HG03025 (cell line): ENCODE results near the gene ZIC4.

ENCODE experiments used
- ATAC-seq: cut with Tn5 transposase; IDR thresholded peaks from one replicate; pipeline ENCODE4 v1.9.1; 2021; ENCODE audit warnings: mild to moderate bottlenecking, moderate library complexity; ENCODE audit not compliant: unreplicated experiment, low FRiP score

ZIC4 gene

GRCh38 chr3:147407498-147408187 is 1.3 kb upstream of the ZIC4 start:
- ATAC-seq = no peak

- no peak for ATAC-seq
Measured at GRCh38 chr3:147407114-147407497, 763 bp upstream of the ZIC4 start.

GRCh38 chr3:147405231-147406027 is 914 bp downstream of the ZIC4 start:
- ATAC-seq = no peak

- ATAC-seq = no peak
Measured at GRCh38 chr3:147404800-147405230, 1.5 kb downstream of the ZIC4 start.

GRCh38 chr3:147404000-147404799 is 2.1 kb downstream of the ZIC4 start:
- no peak for ATAC-seq

GRCh38 chr3:147403511-147403910 is 2.8 kb downstream of the ZIC4 start:
- no peak for ATAC-seq

- no peak for ATAC-seq
Measured at GRCh38 chr3:147402159-147402558, 4.2 kb downstream of the ZIC4 start.

- no peak for ATAC-seq
Measured at GRCh38 chr3:147401421-147401820, 4.9 kb downstream of the ZIC4 start.

GRCh38 chr3:147400999-147401398 is 5.3 kb downstream of the ZIC4 start:
- no peak for ATAC-seq

GRCh38 chr3:147400111-147400510 is 6.2 kb downstream of the ZIC4 start:
- ATAC-seq = no peak

- no peak for ATAC-seq
Measured at GRCh38 chr3:147398813-147399534, 7.4 kb downstream of the ZIC4 start.

GRCh38 chr3:147397875-147398812 is 8.2 kb downstream of the ZIC4 start:
- ATAC-seq = no peak

- no peak for ATAC-seq
Measured at GRCh38 chr3:147397155-147397874, 9.0 kb downstream of the ZIC4 start.

GRCh38 chr3:147396712-147397046 is 9.7 kb downstream of the ZIC4 start:
- no peak for ATAC-seq

- no peak for ATAC-seq
Measured at GRCh38 chr3:147395899-147396711, 10.2 kb downstream of the ZIC4 start.

GRCh38 chr3:147394884-147395225 is 11.5 kb downstream of the ZIC4 start:
- no peak for ATAC-seq

- ATAC-seq = no peak
Measured at GRCh38 chr3:147393943-147394883, 12.1 kb downstream of the ZIC4 start.
